RWPE2 (cell line): ENCODE results near the gene ZNF213.

ENCODE experiments used
- ATAC-seq: fragments of 200-7000 bp; cut with Tn5 transposase; 3 replicates; pipeline ENCODE4 v1.9.1; 2021; ENCODE audit warnings: low read depth
- DNase-seq: peaks from one replicate; pipeline ENCODE4 v3.0.0-alpha.2; 2020; ENCODE audit warnings: low spot score
- H3K27ac ChIP-seq: fragments of 450-650 bp; 2 replicates; pipeline ENCODE4 v1.5.1; 2017; ENCODE audit warnings: mild to moderate bottlenecking; ENCODE audit not compliant: poor library complexity, severe bottlenecking
- H3K27me3 ChIP-seq: fragments of 250-450 bp; sonication (Bioruptor Pico); 2 replicates; pipeline ENCODE4 v1.5.1; 2021; ENCODE audit warnings: mild to moderate bottlenecking, moderate library complexity; ENCODE audit not compliant: insufficient read depth, poor library complexity, severe bottlenecking
- H3K36me3 ChIP-seq: fragments of 250-450 bp; sonication (Bioruptor Pico); 2 replicates; pipeline ENCODE4 v1.5.1; 2020; ENCODE audit warnings: low read depth, mild to moderate bottlenecking, moderate library complexity
- H3K4me1 ChIP-seq: fragments of 250-450 bp; sonication (Bioruptor Pico); 2 replicates; pipeline ENCODE4 v1.5.1; 2021; ENCODE audit warnings: mild to moderate bottlenecking, moderate library complexity; ENCODE audit not compliant: insufficient read depth, poor library complexity, severe bottlenecking
- H3K4me3 ChIP-seq: fragments of 250-450 bp; sonication (Bioruptor Pico); 2 replicates; pipeline ENCODE4 v1.5.1; 2021; ENCODE audit warnings: mild to moderate bottlenecking, moderate library complexity; ENCODE audit not compliant: severe bottlenecking
- H3K9me3 ChIP-seq: fragments of 250-450 bp; sonication (Bioruptor Pico); 2 replicates; pipeline ENCODE4 v1.5.1; 2021; ENCODE audit warnings: mild to moderate bottlenecking, moderate library complexity; ENCODE audit not compliant: severe bottlenecking
- TF ChIP-seq, protein P1 (sequence below): fragments of 450-650 bp; IDR thresholded peaks from one replicate; pipeline ENCODE4 v1.5.1; 2017; ENCODE audit warnings: mild to moderate bottlenecking, moderate library complexity; ENCODE audit not compliant: poor library complexity, severe bottlenecking

ZNF213 gene

DNA sequence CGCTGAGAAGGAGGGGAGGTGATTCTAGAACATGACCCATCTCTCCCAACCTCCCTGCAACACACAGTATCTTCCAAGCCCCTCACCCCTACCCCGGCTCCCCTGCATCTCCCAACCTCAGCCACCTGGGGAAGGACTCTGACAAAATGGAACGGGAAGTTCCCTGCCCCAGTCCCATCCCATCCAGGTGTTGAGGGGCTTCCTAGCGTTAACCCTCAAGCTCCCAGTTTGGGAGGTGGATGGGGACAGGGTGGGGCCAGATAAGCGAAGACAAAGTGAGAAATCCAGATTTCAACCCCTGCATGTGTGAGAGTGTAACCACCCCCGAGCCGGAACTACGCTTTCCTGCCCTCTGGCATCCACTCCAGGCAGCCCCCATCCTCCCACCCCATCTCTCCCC is 37.6 kb upstream of the ZNF213 start:
- no peak overlapping the region for H3K4me3 ChIP-seq
- no peak for DNase-seq
- H3K4me1 ChIP-seq, result peaks cover 6% of the 10 kb centered on the region
- H3K27me3 ChIP-seq, result no peaks in the 10 kb centered on the region
- no peaks in the 10 kb centered on the region for H3K36me3 ChIP-seq
- ATAC-seq, result no peak
- H3K9me3 ChIP-seq, result no peaks in the 10 kb centered on the region
- TF ChIP-seq, protein P1, sequence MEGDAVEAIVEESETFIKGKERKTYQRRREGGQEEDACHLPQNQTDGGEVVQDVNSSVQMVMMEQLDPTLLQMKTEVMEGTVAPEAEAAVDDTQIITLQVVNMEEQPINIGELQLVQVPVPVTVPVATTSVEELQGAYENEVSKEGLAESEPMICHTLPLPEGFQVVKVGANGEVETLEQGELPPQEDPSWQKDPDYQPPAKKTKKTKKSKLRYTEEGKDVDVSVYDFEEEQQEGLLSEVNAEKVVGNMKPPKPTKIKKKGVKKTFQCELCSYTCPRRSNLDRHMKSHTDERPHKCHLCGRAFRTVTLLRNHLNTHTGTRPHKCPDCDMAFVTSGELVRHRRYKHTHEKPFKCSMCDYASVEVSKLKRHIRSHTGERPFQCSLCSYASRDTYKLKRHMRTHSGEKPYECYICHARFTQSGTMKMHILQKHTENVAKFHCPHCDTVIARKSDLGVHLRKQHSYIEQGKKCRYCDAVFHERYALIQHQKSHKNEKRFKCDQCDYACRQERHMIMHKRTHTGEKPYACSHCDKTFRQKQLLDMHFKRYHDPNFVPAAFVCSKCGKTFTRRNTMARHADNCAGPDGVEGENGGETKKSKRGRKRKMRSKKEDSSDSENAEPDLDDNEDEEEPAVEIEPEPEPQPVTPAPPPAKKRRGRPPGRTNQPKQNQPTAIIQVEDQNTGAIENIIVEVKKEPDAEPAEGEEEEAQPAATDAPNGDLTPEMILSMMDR, result no peak
- no peak overlapping the region for H3K27ac ChIP-seq

DNA sequence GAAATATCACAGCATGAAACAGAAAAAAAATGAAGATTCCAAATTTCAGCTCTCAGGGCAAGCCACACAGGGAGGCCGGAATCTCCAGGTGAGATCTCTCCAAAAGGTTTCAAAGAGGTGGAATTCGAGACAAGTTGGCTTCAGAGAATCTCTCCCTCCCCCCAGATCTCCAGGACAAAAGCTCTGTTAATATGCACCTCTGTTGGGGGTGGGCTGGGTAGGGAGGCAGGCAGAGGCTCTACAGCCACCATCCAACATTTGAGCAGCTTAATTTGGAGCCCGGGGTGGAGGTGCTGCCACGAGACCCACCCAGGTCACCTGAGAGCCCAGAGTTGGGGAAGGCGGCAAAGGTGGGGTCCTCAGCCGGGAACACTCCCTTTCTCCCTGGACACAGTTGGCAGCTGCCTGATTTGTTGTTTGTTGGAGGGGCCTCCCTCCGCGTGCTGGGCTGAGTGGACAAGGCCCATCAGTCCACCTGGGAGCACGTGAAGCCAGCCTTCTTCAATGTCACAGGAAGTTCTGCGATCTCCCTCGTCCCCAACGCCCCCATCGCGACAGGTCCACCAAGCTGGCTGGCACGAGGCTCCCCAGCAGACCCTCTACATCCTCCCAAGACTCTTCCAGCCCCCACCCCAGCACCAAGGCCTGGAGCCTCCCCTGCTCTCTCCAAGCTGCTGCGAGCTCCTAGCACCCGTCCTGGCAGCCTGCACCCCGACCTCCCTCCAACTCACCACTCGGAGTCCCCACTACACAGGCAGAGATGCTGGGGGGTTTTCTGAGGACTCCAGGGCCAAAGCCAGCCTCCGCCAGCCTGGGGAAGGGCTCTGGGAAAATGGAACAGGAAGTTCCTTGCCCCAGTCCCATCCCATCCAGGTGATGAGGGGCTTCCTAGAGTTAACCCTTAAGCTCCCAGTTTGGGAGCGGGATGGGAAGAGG is 36.1 kb upstream of the ZNF213 start, which contains the start of gene ZSCAN10:
Gene ZSCAN10, minus strand, starts transcription at position 836 of the 936 bp plus-strand sequence. CDS start 6,357 bp downstream, outside the sequence.
- ATAC-seq (no peak), DNase-seq (no peak)
- peaks cover 6% of the 10 kb centered on the region for H3K4me1 ChIP-seq
- H3K27ac ChIP-seq, result no peak within 1 kb of the TSS
- H3K4me3 ChIP-seq, result no peak within 1 kb of the TSS
- no peaks in the 10 kb centered on the region for H3K27me3 ChIP-seq
- H3K9me3 ChIP-seq, result no peaks in the 10 kb centered on the region
- no peaks in the 10 kb centered on the region for H3K36me3 ChIP-seq
- TF ChIP-seq, protein P1, result no peak

DNA sequence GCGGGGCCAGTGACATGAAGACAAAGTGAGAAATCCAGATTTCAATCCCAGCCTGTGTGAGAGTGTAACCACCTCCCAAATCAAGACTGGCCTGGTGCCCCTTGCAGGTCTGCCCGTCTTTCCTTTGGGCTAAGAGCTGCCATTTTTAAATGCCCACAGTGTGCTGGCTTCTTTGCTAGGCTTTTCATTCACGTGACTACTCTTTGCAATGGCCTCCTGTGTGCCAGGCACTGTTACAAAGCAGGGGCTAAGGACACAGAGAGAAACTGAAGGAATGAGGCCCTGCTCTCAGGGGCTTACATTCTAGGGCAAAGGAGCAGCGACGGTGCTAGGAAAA is 35.5 kb upstream of the ZNF213 start:
- H3K4me3 ChIP-seq, result no peak overlapping the region
- H3K36me3 ChIP-seq, result no peaks in the 10 kb centered on the region
- peaks cover 6% of the 10 kb centered on the region for H3K4me1 ChIP-seq
- no peak overlapping the region for H3K27ac ChIP-seq
- TF ChIP-seq, protein P1, result no peak
- no peaks in the 10 kb centered on the region for H3K27me3 ChIP-seq
- ATAC-seq (no peak), DNase-seq (no peak)
- H3K9me3 ChIP-seq, result no peaks in the 10 kb centered on the region

DNA sequence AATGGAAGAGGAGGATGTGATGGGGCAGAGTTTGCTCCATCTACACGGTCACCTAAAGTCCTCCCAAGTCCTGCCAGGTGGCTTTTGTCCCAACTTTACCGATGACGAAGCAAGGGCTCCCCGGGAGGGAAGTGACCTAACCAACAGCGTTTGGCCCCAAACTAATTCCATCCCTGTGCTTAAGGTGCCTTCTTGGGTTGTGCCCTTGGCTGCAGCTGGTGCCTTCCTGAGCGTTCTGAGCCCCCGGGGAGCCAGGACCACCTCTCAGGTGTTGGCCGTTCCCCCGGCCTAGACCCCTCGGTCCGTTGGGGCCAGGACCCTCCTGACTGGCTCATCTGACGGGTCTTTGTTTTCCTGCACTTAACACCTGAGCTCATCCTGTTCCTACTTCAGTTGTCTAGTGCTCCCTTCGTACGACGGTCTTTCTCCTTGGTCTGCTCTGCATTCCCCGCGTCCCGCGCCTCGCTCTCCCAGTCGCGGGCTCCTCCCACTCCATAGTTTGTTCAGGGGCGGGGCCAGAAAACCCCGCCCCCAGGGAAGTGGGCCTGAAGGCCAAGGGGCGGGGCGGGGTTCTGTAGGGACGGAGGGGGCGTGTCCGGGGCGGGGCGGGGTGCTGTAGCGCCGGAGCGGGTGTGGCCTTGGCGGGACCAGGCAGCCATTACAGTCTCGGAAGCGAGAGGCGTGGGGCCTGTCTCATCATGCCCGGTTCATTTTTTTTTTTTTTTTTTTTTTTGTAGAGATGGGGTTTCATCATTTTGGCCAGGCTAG is 34.9 kb upstream of the ZNF213 start:
- no peak overlapping the region for H3K27ac ChIP-seq
- ATAC-seq, result peak; percentile 87
- H3K9me3 ChIP-seq, result no peaks in the 10 kb centered on the region
- no peaks in the 10 kb centered on the region for H3K27me3 ChIP-seq
- DNase-seq, result peak; percentile 97
- H3K36me3 ChIP-seq, result no peaks in the 10 kb centered on the region
- peaks cover 6% of the 10 kb centered on the region for H3K4me1 ChIP-seq
- no peak overlapping the region for H3K4me3 ChIP-seq
- TF ChIP-seq, protein P1, result no peak
